Stimulated activated CD4-positive, alpha-beta T cell treated with anti-CD3 and anti-CD28 coated beads, Interleukin-4, amount 100 ng/mL, for 48 hours (primary cell): ENCODE measurements around the gene DCC.

Experiments
- DNase-seq, 2 donors: peaks; one replicate each; pipeline ENCODE4 v3.0.0-alpha.2; 2020; ENCODE audit warnings: low read depth in 2 of 2

Gene DCC

DNA sequence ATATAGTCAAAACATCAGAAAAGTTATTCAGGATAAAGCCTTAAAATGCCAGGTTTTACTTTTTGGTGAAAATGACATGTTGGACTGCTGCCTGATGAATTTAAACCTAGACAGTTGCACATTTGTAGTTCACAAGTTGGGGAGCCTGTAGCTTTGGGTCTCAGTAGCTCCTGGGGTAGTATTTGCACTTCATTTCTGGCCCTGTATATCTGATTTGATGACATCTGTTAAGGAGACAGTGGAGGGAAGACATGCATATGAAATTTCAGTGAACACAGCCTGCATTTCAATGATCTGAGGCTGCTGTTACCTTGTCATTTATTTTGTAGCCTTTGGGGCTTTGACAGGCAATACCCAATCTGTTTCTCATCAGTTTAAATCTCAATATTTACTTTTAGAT lies 156.4 kb downstream of the DCC start:
- DNase-seq = no peak

DNA sequence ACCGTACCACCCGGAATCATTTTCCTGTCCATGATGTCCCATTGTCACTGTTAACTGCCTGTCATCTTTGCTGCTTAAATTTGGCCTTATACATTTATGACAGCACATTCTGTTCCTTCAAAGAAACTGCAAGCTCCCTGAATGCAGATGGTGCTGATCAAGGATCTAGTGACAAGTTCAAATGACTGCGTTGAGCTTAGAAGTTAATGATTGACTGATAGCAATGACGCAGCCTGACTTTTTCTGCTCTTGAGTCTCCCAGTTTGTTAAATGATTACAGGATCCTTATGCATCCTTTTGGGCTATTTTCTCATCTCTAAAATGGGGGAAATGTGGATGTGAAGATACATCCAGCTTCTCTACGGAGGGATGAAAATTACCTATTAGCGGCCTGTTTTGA lies 159.0 kb downstream of the DCC start:
- DNase-seq = no peak

DNA sequence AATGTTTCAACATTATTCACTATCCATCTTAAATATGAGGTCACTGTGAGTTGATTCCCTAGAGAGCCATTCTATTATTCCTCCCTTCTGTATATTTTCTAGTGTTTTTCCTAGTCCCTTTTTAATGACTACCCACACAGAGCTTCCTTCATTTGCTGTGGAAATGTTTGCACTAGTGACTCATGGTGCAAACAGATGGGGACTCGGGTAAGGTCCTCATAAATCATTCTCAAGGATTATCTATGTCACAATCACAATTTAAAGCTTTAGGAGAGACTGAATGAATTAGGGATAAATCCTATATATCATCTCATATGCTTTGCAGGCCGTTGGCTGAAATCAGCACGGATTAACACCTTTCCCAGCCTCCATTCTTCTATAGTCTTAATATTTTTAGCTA lies 159.6 kb downstream of the DCC start:
- no peak for DNase-seq

DNA sequence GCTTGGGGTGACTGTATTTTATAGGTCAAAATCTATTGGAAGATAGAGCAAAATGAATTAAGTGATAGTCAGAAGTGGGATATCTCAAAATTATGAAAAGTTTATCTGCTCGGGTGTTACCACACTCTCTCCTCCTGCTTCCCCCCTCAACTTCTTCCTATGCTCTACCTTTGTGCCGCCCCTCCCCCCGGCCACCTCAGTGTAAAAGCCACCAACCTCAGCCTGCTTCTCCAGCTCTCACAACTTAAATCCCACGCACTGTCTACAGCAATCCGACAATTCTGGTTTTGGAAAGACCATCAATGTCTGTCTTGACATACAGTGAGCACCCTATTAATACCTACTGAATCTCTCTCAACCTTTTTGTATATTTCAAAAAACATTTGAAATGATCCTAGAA lies 164.6 kb downstream of the DCC start:
- no peak for DNase-seq

- DNase-seq = no peak
Measured at GRCh38 chr18:52510139-52510538, 170.1 kb downstream of the DCC start.

DNA sequence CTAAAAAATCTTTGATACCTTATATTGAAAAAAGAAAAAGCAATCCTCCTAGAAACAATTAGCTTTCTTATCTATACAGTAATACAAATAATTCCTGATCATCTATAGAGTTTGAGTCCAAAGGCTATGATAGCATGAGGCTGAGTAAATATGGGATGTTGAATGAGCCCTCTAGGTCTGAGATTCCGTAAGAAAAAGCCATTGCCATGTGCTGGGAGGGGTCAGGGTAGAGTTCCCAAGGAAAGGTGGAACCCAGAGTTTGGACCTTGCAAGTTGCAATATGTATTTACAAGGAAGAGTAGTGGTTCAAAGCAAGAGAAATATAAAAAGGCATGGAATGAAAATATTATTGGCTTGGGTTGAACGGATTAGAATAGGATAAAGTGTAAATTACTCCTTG lies 178.1 kb downstream of the DCC start:
- DNase-seq = no peak

- no peak for DNase-seq
Measured at GRCh38 chr18:52519021-52519420, 179.0 kb downstream of the DCC start.

GRCh38 chr18:52523566-52523965 lies 183.6 kb downstream of the DCC start:
- DNase-seq = no peak

- no peak for DNase-seq
Measured at GRCh38 chr18:52531836-52532235, 191.8 kb downstream of the DCC start.

- no peak for DNase-seq
Measured at GRCh38 chr18:52536039-52536438, 196.0 kb downstream of the DCC start.

DNA sequence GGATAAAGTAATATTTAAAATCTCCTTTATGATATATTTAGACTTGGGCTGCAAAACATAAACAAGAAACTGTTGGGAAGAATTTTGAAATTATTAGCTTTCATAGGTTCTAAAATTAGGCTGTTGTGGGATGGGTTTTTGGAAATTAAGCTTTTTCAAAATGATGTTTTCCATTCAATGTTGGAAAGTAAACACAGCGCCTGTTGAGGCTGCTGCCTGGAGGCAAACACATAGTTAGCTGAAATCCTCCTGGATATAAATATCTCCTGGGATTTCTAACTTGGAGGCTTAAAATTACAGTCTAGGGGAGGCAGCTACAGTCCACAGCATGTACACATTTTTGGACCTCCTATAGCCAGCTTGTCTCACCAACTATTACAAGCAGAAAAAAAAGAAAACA lies 197.3 kb downstream of the DCC start:
- DNase-seq = no peak

DNA sequence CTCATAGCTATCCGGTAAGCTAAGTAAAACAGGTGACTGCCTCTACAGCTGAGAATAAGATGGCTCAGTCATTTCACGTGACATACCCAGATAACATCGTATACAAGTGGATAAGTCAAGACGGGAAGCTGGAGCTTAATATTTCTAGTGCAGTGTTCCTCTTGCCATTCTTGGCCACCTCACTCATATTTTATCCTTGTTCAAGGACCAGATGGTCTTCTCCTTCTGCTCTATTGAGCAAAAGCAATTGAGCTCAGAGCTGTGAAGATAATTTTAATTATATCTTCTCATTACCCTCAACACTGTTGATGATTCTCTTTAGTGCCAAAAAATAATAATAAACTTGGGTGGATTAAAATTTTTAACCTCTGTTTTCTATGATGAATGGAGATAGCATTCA lies 201.1 kb downstream of the DCC start:
- DNase-seq = no peak

DNA sequence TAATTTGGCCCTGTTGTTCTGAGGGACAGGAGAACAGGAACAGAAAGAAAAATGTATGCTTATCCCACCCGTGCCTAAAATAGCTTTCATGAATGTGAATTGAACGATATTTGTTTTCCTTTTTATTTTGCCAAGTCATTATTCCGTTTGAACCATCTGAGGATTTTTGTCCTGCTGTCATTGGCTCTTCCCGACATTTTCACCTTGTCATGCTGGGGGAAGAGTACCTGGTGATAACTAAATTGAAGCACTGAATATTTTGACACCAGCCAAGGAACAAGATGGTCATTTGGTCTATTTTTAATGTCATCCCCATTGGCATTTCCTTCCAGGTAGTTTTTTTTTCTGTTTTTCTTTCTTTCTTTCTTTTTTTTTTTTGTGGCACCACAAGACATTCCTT lies 204.1 kb downstream of the DCC start:
- DNase-seq = no peak

- no peak for DNase-seq
Measured at GRCh38 chr18:52546686-52547346, 206.8 kb downstream of the DCC start.

DNA sequence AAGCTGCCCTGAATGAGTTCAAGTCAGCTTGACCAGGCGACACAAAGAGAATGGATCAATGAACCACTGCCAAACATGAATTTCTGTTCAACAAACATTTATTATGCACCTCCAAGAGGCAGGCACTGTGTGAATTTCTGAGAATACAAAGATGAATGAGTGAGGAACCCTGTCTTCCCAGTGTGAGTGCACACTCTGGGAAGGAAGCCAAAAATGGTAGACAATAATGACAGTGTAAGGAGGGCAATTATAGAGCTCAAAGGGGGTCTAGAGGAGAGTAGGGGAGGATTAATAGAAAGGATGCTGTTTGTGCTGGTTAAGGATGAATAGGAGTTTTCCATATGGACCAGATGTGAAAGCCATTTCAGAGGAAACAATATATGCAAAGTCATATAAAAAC lies 213.4 kb downstream of the DCC start:
- DNase-seq = no peak

DNA sequence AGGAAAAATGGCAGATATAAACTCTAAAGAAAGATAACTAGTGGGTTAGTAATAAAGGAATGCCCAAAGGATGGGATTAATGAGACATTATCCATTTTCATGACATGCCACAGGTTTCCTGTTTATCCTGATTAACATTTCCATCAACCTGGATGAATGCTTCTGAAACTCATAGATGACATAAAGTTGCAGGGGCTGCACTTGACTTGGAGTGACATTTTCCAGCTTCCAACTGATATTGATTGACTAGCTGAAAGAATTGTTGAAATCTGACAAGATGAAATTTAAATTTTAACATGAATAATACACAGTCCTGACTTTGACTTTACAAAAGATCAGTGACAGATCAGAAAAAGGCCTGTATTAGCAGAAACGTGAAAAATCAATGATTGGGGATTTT lies 214.2 kb downstream of the DCC start:
- DNase-seq = no peak

DNA sequence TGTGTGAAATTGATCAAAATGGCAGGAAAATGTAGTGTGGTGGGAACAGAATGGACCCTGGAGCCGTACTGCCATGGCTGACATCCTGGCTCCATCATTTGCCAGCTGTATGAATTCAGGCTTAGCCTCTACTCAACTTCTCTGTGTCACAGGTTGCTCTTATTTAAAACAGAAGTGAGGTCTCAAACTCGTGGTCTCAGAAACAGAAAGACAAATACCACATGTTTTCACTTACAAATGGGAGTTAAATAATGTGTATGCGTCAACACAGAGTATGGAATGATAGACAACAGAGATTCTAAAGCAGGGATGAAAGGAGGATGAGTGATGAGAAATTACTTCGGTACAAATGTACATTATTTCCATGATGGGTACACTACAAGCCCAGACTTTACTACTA lies 227.4 kb downstream of the DCC start:
- no peak for DNase-seq

- DNase-seq = no peak
Measured at GRCh38 chr18:52569492-52569891, 229.5 kb downstream of the DCC start.

GRCh38 chr18:52570975-52571374 lies 231.0 kb downstream of the DCC start:
- no peak for DNase-seq

GRCh38 chr18:52572036-52573000 lies 232.3 kb downstream of the DCC start:
- no peak for DNase-seq

- no peak for DNase-seq
Measured at GRCh38 chr18:52577795-52578194, 237.8 kb downstream of the DCC start.

DNA sequence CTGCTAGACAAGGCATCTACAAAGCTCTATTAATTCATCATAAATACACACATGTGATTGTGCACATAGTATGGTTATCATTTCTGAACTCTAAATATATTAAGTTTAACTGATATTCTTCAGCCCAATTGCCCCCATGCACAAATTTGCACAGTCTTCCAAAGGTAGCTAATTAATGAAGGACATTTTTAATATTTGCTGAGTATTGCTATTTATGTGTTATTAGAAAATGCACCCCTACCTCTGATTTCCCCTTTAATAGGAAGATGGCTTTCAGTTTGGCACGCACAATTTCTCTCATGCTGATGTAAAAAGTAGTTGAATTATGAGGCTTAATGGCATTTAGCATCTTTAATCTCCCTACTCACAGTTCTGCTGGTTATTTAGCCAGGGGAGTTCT lies 242.1 kb downstream of the DCC start:
- no peak for DNase-seq

DNA sequence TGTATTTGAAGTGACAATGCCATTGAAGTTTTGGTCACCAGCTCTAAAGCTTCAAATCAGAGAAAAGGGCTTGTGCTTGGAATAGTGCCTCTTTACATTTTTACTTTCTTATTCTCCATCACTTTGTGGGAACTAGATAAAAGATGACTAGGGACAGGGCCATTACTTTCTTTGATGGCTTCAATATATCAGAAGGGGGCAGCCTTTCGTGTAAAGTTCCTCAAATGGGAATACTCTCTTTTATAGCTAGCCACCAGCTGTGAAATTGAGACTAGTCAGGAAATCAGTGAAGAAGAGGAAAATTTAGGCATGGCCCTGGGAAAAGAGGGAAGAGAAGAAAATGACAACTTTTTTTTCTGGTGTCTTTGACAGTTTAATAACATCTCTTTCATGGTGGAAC lies 242.5 kb downstream of the DCC start:
- DNase-seq = no peak
